ENCODE data around the gene ACOT2.

ACOT2 gene

GRCh38 chr14:73613419-73613963 lies 44.5 kb downstream of the ACOT2 start:
- Histone ChIP-seq H3K9me2 (replicated peaks; ENCODE audit: control insufficient read depth, low read length) (no peaks in the 10 kb centered on the region), H4K20me1 (ENCODE audit: control insufficient read depth, insufficient read depth, low read depth, low read length) (no peaks in the 10 kb centered on the region), H3K4me1 (ENCODE audit: control insufficient read depth, low read length) (peaks cover 4% of the 10 kb centered on the region; the same call in 1 of the 2 replicates), H3K4me2 (ENCODE audit: low read length) (no peak overlapping the region), H3K79me2 (ENCODE audit: control insufficient read depth, low read length) (no peaks in the 10 kb centered on the region), H3K27ac (ENCODE audit: low read depth, low read length) (no peak overlapping the region), H3K4me3 (ENCODE audit: low read length) (no peak overlapping the region), H3F3A (ENCODE audit: control insufficient read depth, insufficient read depth) (no peaks in the 10 kb centered on the region), H3K9me3 (ENCODE audit: control insufficient read depth, insufficient read depth, low read length) (no peaks in the 10 kb centered on the region), H3K27me3 (ENCODE audit: control insufficient read depth, low read length) (peaks cover 32% of the 10 kb centered on the region), H3K36me3 (ENCODE audit: control insufficient read depth, low read length) (no peaks in the 10 kb centered on the region)
- TF ChIP-seq EZH2phosphoT487 (IDR thresholded peaks at IDR 0.05; ENCODE audit: borderline replicate concordance, low read length) = no peak
- no peak for TF ChIP-seq CTCF (IDR thresholded peaks at IDR 0.05; ENCODE audit: low read depth, low read length, poor library complexity, severe bottlenecking)

GRCh38 chr14:73616831-73617230 lies 47.8 kb downstream of the ACOT2 start:
- peaks cover 19% of the 10 kb centered on the region for H3K27me3 ChIP-seq (ENCODE audit: control insufficient read depth, low read length)
- peaks cover 4% of the 10 kb centered on the region; the same call in 1 of the 2 replicates for H3K4me1 ChIP-seq (ENCODE audit: control insufficient read depth, low read length)
- no peak overlapping the region for H3K27ac ChIP-seq (ENCODE audit: low read depth, low read length)
- no peaks in the 10 kb centered on the region for H3K9me2 ChIP-seq (replicated peaks; ENCODE audit: control insufficient read depth, low read length)
- H3K9me3 ChIP-seq (ENCODE audit: control insufficient read depth, insufficient read depth, low read length) = no peaks in the 10 kb centered on the region
- H3K36me3 ChIP-seq (ENCODE audit: control insufficient read depth, low read length) = no peaks in the 10 kb centered on the region
- H3K79me2 ChIP-seq (ENCODE audit: control insufficient read depth, low read length) = no peaks in the 10 kb centered on the region
- H3K4me3 ChIP-seq (ENCODE audit: low read length) = no peak overlapping the region
- H4K20me1 ChIP-seq (ENCODE audit: control insufficient read depth, insufficient read depth, low read depth, low read length) = no peaks in the 10 kb centered on the region
- H3K4me2 ChIP-seq (ENCODE audit: low read length) = no peak overlapping the region
- H3F3A ChIP-seq (ENCODE audit: control insufficient read depth, insufficient read depth) = no peaks in the 10 kb centered on the region
- TF ChIP-seq EZH2phosphoT487 (IDR thresholded peaks at IDR 0.05; ENCODE audit: borderline replicate concordance, low read length) (no peak), CTCF (IDR thresholded peaks at IDR 0.05; ENCODE audit: low read depth, low read length, poor library complexity, severe bottlenecking) (no peak)

GRCh38 chr14:73619524-73619923 lies 50.5 kb downstream of the ACOT2 start:
- no peaks in the 10 kb centered on the region for H3K9me3 ChIP-seq (ENCODE audit: control insufficient read depth, insufficient read depth, low read length)
- H3K4me1 ChIP-seq (ENCODE audit: control insufficient read depth, low read length) = no peaks in the 10 kb centered on the region
- no peaks in the 10 kb centered on the region for H3K79me2 ChIP-seq (ENCODE audit: control insufficient read depth, low read length)
- H3K27ac ChIP-seq (ENCODE audit: low read depth, low read length) = no peak overlapping the region
- no peaks in the 10 kb centered on the region for H3F3A ChIP-seq (ENCODE audit: control insufficient read depth, insufficient read depth)
- H3K9me2 ChIP-seq (replicated peaks; ENCODE audit: control insufficient read depth, low read length) = no peaks in the 10 kb centered on the region
- no peaks in the 10 kb centered on the region for H4K20me1 ChIP-seq (ENCODE audit: control insufficient read depth, insufficient read depth, low read depth, low read length)
- no peak for TF ChIP-seq CTCF (IDR thresholded peaks at IDR 0.05; ENCODE audit: low read depth, low read length, poor library complexity, severe bottlenecking)
- TF ChIP-seq EZH2phosphoT487 (IDR thresholded peaks at IDR 0.05; ENCODE audit: borderline replicate concordance, low read length) = no peak
- no peaks in the 10 kb centered on the region for H3K36me3 ChIP-seq (ENCODE audit: control insufficient read depth, low read length)
- no peak overlapping the region for H3K4me2 ChIP-seq (ENCODE audit: low read length)
- no peak overlapping the region for H3K4me3 ChIP-seq (ENCODE audit: low read length)
- H3K27me3 ChIP-seq (ENCODE audit: control insufficient read depth, low read length) = no peaks in the 10 kb centered on the region

All from DOHH2 (cell line).